Endothelial cell (in vitro differentiated cells): ENCODE results near the gene PIP4K2B. TPM values are rescaled to one million over a fixed set of nuclear protein-coding genes. Genes with fewer than 3 reads are reported as not detected.

ENCODE experiments used
- DNase-seq: peaks from one replicate; pipeline ENCODE4 v3.0.0; 2021; ENCODE audit warnings: low spot score
- H3K27ac Mint-ChIP-seq: one replicate; pipeline ENCODE4 v1.8.0; 2021; ENCODE audit warnings: mixed read lengths, inconsistent platforms; ENCODE audit not compliant: unreplicated experiment
- H3K27me3 Mint-ChIP-seq: one replicate; pipeline ENCODE4 v1.8.0; 2021; ENCODE audit warnings: mild to moderate bottlenecking, moderate library complexity, mixed read lengths, inconsistent platforms; ENCODE audit not compliant: unreplicated experiment
- H3K36me3 Mint-ChIP-seq: one replicate; pipeline ENCODE4 v1.8.0; 2021; ENCODE audit warnings: mild to moderate bottlenecking, low read depth, mixed read lengths, inconsistent platforms; ENCODE audit not compliant: unreplicated experiment
- H3K4me1 Mint-ChIP-seq: one replicate; pipeline ENCODE4 v1.8.0; 2021; ENCODE audit warnings: mild to moderate bottlenecking, mixed read lengths, inconsistent platforms; ENCODE audit not compliant: unreplicated experiment
- H3K4me3 Mint-ChIP-seq: one replicate; pipeline ENCODE4 v1.8.0; 2021; ENCODE audit warnings: mild to moderate bottlenecking, mixed read lengths, inconsistent platforms; ENCODE audit not compliant: unreplicated experiment
- H3K9me3 Mint-ChIP-seq: one replicate; pipeline ENCODE4 v1.8.0; 2021; ENCODE audit warnings: mixed read lengths, inconsistent platforms; ENCODE audit not compliant: unreplicated experiment
- CTCF ChIP-seq: fragments of 200-600 bp; sonication (generic); IDR thresholded peaks from one replicate; pipeline ENCODE4 v1.5.0; 2021; ENCODE audit warnings: antibody characterized with exemption; ENCODE audit not compliant: unreplicated experiment
- total RNA-seq: library from RNA; stranded (reverse); fragmentation: NEBNext Ultra II Directional; extraction: Animal tissue kit (Norgen Biotek cat#: 25700); gene quantifications from one replicate; pipeline ENCODE4 v1.2.1, GENCODE V29; 2021; ENCODE audit not compliant: unreplicated experiment

PIP4K2B gene
- total RNA-seq, 1 donor from 2014 or later = 91.7 TPM

DNA sequence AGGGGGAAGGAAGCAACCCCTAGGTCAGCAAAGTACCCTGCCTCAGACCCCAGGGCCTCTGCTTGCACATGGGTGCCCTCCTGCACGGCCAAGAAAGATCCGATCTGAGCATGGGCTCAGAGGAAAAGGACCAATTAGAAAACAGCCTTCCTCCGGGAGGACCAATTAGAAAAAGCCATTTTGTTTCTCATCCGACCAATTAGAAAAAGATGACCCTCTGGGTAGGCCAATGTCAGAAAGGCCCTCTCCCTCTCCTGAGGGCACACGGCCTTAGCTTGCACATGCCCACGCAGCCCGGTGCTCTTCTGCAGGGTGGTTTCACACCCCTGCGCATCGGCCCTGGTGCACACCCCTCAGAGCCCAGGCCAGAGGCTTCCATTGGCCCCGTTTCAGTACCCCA lies 74.3 kb downstream of the PIP4K2B start:
- Mint-ChIP-seq H3K4me1 (peaks cover 11% of the 10 kb centered on the region), H3K9me3 (no peaks in the 10 kb centered on the region), H3K27me3 (peaks cover 7% of the 10 kb centered on the region), H3K27ac (no peak overlapping the region), H3K36me3 (peaks cover 14% of the 10 kb centered on the region), H3K4me3 (no peak overlapping the region)
- no peak for DNase-seq
- no peak for TF ChIP-seq CTCF

DNA sequence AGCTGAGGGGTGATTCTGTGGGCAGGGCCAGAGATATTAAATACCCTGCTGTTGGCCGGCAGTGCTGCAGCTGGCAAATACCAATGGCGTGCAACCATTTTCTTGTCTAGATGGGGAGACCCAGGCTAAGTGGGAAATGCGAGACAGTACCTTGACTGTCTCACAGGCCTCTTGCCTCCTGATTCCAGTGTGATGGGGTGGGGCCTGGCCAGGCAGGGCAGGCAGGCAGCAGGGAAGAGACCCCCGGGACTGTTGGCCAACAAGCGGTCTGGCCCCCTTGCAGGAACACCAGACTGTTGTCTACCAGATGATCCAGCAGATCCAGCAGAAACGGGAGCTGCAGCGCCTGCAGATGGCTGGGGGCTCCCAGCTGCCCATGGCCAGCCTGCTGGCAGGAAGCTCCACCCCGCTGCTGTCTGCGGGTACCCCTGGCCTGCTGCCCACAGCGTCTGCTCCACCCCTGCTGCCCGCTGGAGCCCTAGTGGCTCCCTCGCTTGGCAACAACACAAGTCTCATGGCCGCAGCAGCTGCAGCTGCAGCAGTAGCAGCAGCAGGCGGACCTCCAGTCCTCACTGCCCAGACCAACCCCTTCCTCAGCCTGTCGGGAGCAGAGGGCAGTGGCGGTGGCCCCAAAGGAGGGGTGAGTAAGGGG lies 74.9 kb downstream of the PIP4K2B start:
- DNase-seq = no peak

GRCh38 chr17:38721802-38722201 lies 77.6 kb downstream of the PIP4K2B start:
- H3K4me3 Mint-ChIP-seq = no peak overlapping the region
- H3K9me3 Mint-ChIP-seq = no peaks in the 10 kb centered on the region
- no peak overlapping the region for H3K27ac Mint-ChIP-seq
- H3K4me1 Mint-ChIP-seq = peaks cover 5% of the 10 kb centered on the region
- TF ChIP-seq CTCF = no peak
- H3K27me3 Mint-ChIP-seq = peaks cover 6% of the 10 kb centered on the region
- H3K36me3 Mint-ChIP-seq = peaks cover 9% of the 10 kb centered on the region
- no peak for DNase-seq

More for the DNA sequence above, 74.9 kb downstream of the PIP4K2B start:
- H3K36me3 Mint-ChIP-seq = peaks cover 14% of the 10 kb centered on the region
- peaks cover 7% of the 10 kb centered on the region for H3K27me3 Mint-ChIP-seq
- H3K4me1 Mint-ChIP-seq = peaks cover 11% of the 10 kb centered on the region
- no peak overlapping the region for H3K4me3 Mint-ChIP-seq
- H3K9me3 Mint-ChIP-seq = no peaks in the 10 kb centered on the region
- H3K27ac Mint-ChIP-seq = no peak overlapping the region
- no peak for TF ChIP-seq CTCF

GRCh38 chr17:38720941-38721340 lies 78.4 kb downstream of the PIP4K2B start:
- Mint-ChIP-seq H3K27me3 (peaks cover 5% of the 10 kb centered on the region), H3K36me3 (peaks cover 9% of the 10 kb centered on the region), H3K4me1 (peaks cover 7% of the 10 kb centered on the region), H3K4me3 (no peak overlapping the region), H3K27ac (no peak overlapping the region), H3K9me3 (no peaks in the 10 kb centered on the region)
- no peak for TF ChIP-seq CTCF
- DNase-seq = no peak

DNA sequence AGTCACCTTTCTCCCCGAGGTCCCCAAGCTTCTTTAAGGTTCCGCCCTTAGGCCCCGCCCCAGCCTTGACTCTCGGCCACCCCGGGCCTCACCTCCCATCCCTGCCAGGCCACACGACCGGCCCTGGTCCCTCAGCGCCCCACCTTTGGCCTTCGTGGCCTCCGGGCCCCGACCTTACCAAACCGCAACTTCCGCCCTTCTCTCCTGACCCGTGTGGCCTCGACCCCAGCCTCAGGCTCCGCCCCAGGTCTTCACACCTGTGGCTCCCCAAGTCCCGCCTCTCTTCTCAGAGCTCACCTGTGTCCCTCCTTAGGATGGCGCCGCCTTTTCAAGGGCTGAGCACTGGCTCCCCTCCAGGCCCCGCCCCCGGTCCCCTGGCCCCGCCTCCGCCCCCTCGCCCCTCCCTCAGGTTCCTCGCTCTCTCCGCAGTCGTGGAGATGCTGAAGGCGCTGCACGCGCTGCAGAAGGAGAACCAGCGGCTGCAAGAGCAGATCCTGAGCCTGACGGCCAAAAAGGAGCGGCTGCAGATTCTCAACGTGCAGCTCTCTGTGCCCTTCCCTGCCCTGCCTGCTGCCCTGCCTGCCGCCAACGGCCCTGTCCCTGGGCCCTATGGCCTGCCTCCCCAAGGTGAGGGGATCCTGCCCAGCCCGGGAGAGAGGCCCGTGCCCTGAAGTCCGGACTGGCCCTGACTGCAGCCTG lies 79.3 kb downstream of the PIP4K2B start:
- Mint-ChIP-seq H3K27me3 (peaks cover 9% of the 10 kb centered on the region), H3K27ac (no peak overlapping the region), H3K4me1 (peaks cover 13% of the 10 kb centered on the region), H3K4me3 (no peak overlapping the region), H3K9me3 (no peaks in the 10 kb centered on the region), H3K36me3 (peaks cover 9% of the 10 kb centered on the region)
- no peak for TF ChIP-seq CTCF
- DNase-seq = no peak
